ENCODE measurements around the gene CD46.
"Not testable (repeated sequence)": the region's sequence is repeated elsewhere in the genome, so short reads cannot be mapped to it uniquely, and the experiment has no call there.

Gene CD46

DNA sequence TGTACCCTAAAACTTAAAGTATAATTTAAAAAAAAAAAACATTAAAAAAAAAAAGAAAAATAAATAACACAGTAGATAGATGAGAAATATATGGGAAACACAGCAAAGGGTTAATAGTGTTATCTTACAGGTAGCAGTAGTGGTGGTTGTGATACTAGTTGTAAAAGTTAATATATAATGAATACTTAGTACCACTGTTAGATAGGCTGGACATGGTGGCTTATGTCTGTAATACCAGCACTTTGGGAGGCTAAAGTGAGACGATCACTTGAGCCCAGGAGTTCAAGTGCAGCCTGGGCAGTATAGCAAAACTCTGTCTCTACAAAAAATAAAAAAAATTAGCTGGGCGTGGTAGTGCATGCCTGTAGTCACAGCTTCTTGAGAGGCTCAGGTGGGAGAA, 32.6 kb upstream of the CD46 start:
- POLR2A ChIA-PET = no interaction called here
- no peak for DNase-seq (ENCODE audit: extremely low spot score)
- TF ChIP-seq FOXK2 (IDR thresholded peaks at IDR 0.05) = no peak
- no peak for TF ChIP-seq ARNT (IDR thresholded peaks at IDR 0.05)
- no peak for TF ChIP-seq ZNF384 (IDR thresholded peaks at IDR 0.05)
- TF ChIP-seq FOXM1 (IDR thresholded peaks at IDR 0.05; ENCODE audit: borderline replicate concordance) = no peak
- TF ChIP-seq NFRKB (IDR thresholded peaks at IDR 0.05) = no peak
- TF ChIP-seq HDGF (IDR thresholded peaks at IDR 0.05; ENCODE audit: borderline replicate concordance) = no peak
- TF ChIP-seq TARDBP (IDR thresholded peaks at IDR 0.05) = no peak
- no peak for TF ChIP-seq FOXA1 (IDR thresholded peaks at IDR 0.05)
- no peak for TF ChIP-seq BHLHE40 (IDR thresholded peaks at IDR 0.05; ENCODE audit: borderline replicate concordance)
- TF ChIP-seq SP1 (IDR thresholded peaks at IDR 0.05) = no peak
- no peak for TF ChIP-seq LEF1 (IDR thresholded peaks at IDR 0.05; ENCODE audit: borderline replicate concordance)
- no peak for TF ChIP-seq L3MBTL2 (conservative IDR thresholded peaks at IDR 0.05)
- TF ChIP-seq ELF4 (IDR thresholded peaks at IDR 0.05) = no peak
- TF ChIP-seq SUZ12 (IDR thresholded peaks at IDR 0.05) = no peak
- no peak for TF ChIP-seq CTBP1 (IDR thresholded peaks at IDR 0.05; ENCODE audit: borderline replicate concordance)
- TF ChIP-seq, protein P1, sequence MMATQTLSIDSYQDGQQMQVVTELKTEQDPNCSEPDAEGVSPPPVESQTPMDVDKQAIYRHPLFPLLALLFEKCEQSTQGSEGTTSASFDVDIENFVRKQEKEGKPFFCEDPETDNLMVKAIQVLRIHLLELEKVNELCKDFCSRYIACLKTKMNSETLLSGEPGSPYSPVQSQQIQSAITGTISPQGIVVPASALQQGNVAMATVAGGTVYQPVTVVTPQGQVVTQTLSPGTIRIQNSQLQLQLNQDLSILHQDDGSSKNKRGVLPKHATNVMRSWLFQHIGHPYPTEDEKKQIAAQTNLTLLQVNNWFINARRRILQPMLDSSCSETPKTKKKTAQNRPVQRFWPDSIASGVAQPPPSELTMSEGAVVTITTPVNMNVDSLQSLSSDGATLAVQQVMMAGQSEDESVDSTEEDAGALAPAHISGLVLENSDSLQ (IDR thresholded peaks at IDR 0.05) = no peak
- CTCF ChIA-PET = no interaction called here

DNA sequence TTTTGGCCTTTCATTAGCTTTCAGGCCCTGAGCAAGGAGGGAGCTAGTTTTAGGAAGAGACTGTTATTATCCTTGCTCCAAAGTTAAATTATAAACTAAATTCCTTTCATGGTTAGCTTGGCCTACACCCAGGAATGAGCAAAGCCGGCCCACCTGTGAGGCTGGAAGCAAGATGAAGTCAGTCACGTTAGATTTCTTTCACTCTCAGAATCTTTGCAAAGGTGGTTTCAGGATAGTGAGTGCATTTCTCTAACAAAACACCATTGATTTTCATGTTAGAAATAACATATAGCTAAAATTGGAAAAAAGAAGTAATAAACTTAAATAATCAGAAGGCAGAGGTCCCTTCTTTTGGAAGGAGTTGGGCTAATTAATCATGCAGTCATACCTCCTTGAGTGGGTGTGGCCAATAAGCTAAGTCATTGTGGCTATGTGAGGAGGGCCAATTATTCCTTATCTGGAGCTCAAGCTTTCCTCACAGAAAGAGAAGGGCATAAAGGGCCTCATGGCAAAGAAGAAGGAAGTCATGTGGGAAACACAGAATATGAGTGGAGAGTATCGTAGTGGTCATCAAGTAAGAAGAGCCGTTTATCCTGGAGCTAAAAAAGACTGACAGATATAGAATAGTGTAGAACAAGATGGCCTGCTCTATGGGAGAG, 23.5 kb upstream of the CD46 start:
- DNase-seq (ENCODE audit: extremely low spot score); POLR2A ChIA-PET; CTCF ChIA-PET: not testable (repeated sequence)

DNA sequence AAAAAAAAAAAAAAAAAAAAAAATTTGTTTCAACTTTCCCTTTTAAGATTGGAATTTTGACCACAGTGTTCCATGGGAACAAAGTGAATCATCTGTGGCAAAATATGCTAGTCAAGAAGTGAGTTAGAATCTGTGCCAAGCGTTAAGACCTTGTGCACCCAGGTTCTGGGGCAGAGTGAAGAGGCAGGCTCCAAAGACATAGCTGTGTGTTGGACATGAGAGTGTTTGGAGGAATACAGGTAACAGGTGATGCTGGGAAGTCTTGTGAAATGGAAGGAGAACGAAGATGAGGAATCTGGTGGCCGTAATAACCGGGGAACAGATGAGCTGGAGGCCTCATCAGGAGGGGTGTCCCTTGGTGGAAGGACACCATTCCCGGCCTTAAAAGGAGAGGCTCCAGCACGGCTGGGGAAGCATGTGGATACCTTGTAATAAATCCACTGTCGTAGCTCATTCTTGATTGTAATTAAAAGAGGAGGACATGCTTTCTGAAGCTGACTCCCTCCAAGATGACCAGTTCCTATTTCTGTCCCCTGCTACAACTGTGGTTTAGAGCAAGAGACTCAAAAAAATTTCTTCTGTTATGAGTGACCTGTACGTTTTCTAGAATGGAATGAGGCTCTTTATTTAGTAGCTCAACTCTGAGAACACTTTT, 14.2 kb upstream of the CD46 start:
- POLR2A ChIA-PET; CTCF ChIA-PET; DNase-seq (ENCODE audit: extremely low spot score): not testable (repeated sequence)

DNA sequence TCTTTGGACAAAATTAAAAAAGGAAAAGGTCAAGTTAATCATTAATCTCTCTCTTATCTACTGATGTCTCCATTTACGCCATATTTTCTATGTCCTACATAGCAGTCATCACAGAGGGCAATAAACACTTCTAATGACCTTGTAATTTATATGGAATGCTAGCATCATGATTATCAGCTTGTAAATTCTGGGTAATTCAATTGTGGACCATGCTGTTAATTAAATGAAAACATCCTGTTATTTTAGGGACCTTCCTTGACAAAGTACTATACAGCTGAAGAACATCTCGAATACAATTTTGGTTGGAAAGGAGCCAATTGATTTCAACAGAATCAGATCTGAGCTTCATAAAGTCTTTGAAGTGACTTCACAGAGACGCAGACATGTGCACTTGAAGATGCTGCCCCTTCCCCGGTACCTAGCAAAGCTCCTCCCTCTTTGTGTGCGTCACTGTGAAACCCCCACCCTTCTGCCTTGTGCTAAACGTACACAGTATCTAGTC, 13.6 kb upstream of the CD46 start:
- POLR2A ChIA-PET; DNase-seq (ENCODE audit: extremely low spot score): not testable (repeated sequence)
- TF ChIP-seq L3MBTL2 (conservative IDR thresholded peaks at IDR 0.05) = 0 out of 2 replicates have a peak, but pooled peaks have one; percentile 18
- TF ChIP-seq, protein P1 (IDR thresholded peaks at IDR 0.05) = 0 out of 2 replicates have a peak, but pooled peaks have one; percentile 9
- CTCF ChIA-PET = interaction anchor here (0.7 kb wide), 1 partner anchor 1218 kb away, joined by 3 read pairs; no protein-coding TSS in a partner anchor

DNA sequence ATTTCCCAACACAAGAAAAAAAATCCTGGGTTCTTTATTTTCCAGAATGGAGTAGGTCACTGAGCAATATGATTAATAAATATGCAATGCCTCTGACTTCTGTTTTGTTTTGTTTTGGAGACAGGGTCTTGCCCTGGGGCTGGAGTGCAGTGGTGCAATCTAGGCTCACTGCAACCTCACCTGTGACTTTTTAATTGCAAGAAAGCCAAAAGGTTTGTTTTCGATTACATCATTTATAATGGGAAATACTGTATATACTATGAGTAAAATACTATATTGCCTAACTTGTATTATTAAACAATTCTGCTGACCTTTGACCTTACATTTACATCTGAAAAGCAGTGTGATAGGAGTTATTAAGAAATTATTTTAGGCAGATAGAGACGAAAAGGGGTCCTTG, 11.6 kb upstream of the CD46 start:
- CTCF ChIA-PET = interaction anchor here (0.6 kb wide), 1 partner anchor 57 kb away, joined by 8 read pairs; no protein-coding TSS in a partner anchor
- TF ChIP-seq HDGF (IDR thresholded peaks at IDR 0.05; ENCODE audit: borderline replicate concordance) = no peak
- TF ChIP-seq SUZ12 (IDR thresholded peaks at IDR 0.05) = no peak
- TF ChIP-seq ELF4 (IDR thresholded peaks at IDR 0.05) = no peak
- TF ChIP-seq, protein P1 (IDR thresholded peaks at IDR 0.05) = no peak
- no peak for TF ChIP-seq FOXA1 (IDR thresholded peaks at IDR 0.05)
- no peak for TF ChIP-seq FOXK2 (IDR thresholded peaks at IDR 0.05)
- POLR2A ChIA-PET = no interaction called here
- DNase-seq (ENCODE audit: extremely low spot score) = no peak

DNA sequence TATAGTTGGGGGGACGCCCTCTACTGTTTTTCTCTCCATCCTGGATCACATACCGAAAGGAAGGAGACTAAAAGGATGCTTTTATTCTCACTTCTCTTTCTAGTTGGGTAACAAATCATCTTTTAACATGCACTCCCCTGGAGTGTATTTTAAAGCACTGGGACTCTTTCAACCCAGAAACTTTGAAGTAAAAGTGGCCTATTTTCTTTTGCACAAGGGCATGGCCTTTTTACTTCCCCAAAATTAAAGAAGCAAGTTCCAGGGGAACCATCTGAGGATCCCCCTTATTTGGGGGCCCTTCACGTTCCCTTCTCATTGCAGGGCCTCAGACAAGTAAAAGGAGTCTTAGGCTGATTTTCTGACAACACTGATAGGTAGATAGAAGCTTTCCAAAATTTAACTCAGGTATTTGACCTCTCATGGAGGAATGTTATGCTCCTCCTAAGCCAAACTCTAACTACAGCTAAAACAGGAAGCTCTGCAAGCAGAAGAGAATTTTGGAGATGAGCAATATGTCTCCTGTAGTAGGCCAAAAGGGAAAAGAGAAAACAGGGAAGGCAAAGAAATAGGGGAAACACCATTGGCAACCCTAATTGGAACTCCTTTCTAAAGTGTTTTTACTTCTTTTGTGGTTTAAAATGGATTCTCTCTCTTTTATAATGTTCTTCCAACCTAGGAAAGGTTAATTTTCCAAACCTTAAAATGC, 8.9 kb upstream of the CD46 start:
- no peak for TF ChIP-seq NFRKB (IDR thresholded peaks at IDR 0.05)
- no peak for TF ChIP-seq FOXK2 (IDR thresholded peaks at IDR 0.05)
- no peak for TF ChIP-seq SP1 (IDR thresholded peaks at IDR 0.05)
- no peak for TF ChIP-seq LEF1 (IDR thresholded peaks at IDR 0.05; ENCODE audit: borderline replicate concordance)
- no peak for TF ChIP-seq ZNF384 (IDR thresholded peaks at IDR 0.05)
- no peak for TF ChIP-seq BHLHE40 (IDR thresholded peaks at IDR 0.05; ENCODE audit: borderline replicate concordance)
- TF ChIP-seq L3MBTL2 (conservative IDR thresholded peaks at IDR 0.05) = no peak
- TF ChIP-seq FOXM1 (IDR thresholded peaks at IDR 0.05; ENCODE audit: borderline replicate concordance) = no peak
- TF ChIP-seq FOXA1 (IDR thresholded peaks at IDR 0.05) = no peak
- no peak for TF ChIP-seq ARNT (IDR thresholded peaks at IDR 0.05)
- no peak for TF ChIP-seq SUZ12 (IDR thresholded peaks at IDR 0.05)
- TF ChIP-seq, protein P1 (IDR thresholded peaks at IDR 0.05) = no peak
- no peak for TF ChIP-seq CTBP1 (IDR thresholded peaks at IDR 0.05; ENCODE audit: borderline replicate concordance)
- TF ChIP-seq HDGF (IDR thresholded peaks at IDR 0.05; ENCODE audit: borderline replicate concordance) = no peak
- no peak for DNase-seq (ENCODE audit: extremely low spot score)
- POLR2A ChIA-PET = no interaction called here
- CTCF ChIA-PET = no interaction called here

Measured in HEK293T (cell line).